GM12878 (cell line): ENCODE data around the gene SLC38A1. TPM values are rescaled to one million over a fixed set of nuclear protein-coding genes. Genes with fewer than 3 reads are reported as not detected.
A peak's percentile ranks its signal among the peaks of the same experiment; 100 is the strongest.

Experiments
- CBFB ChIP-seq: IDR thresholded peaks from 2 replicates; pipeline ENCODE4 v1.6.1; 2016; ENCODE audit warnings: antibody characterized with exemption, low read depth
- CBX3 ChIP-seq: fragments of 200-600 bp; sonication (generic); IDR thresholded peaks from 2 replicates; pipeline ENCODE4 v1.6.1; 2016; ENCODE audit warnings: low read depth, borderline replicate concordance
- EED ChIP-seq: sonication (generic); IDR thresholded peaks from 2 replicates; pipeline ENCODE4 v1.6.1; 2016; ENCODE audit warnings: antibody characterized with exemption, low read depth
- HDAC6 ChIP-seq: fragments of 200-600 bp; sonication (generic); IDR thresholded peaks from one replicate; pipeline ENCODE4 v1.8.0; 2017; ENCODE audit warnings: antibody characterized with exemption; ENCODE audit not compliant: unreplicated experiment
- IKZF2 ChIP-seq, 2 experiments: fragments of 450-650 bp; IDR thresholded peaks; 2 replicates each; pipeline ENCODE4 v1.6.1; 2017; ENCODE audit warnings: mild to moderate bottlenecking in 2 of 2, moderate library complexity in 2 of 2
- IRF3 ChIP-seq: fragments of 450-650 bp; IDR thresholded peaks from 2 replicates; pipeline ENCODE4 v1.6.1; 2014; ENCODE audit warnings: mild to moderate bottlenecking
- MEF2B ChIP-seq: fragments of 450-650 bp; IDR thresholded peaks from 2 replicates; pipeline ENCODE4 v1.6.1; 2018; ENCODE audit warnings: mild to moderate bottlenecking, moderate library complexity; ENCODE audit not compliant: partially characterized antibody, poor library complexity, severe bottlenecking
- RBBP5 ChIP-seq: fragments of 200-600 bp; sonication (generic); conservative IDR thresholded peaks from 2 replicates; pipeline ENCODE4 v1.6.1; 2016
- SIX5 ChIP-seq: IDR thresholded peaks from 2 replicates; pipeline ENCODE4 v1.6.1; 2011; ENCODE audit warnings: mild to moderate bottlenecking, low read depth, low read length, moderate library complexity; ENCODE audit not compliant: severe bottlenecking
- SMAD1 ChIP-seq: fragments of 450-650 bp; IDR thresholded peaks from 2 replicates; pipeline ENCODE4 v1.6.1; 2018; ENCODE audit warnings: mild to moderate bottlenecking, low read depth; ENCODE audit not compliant: partially characterized antibody
- SREBF1 ChIP-seq: IDR thresholded peaks from 2 replicates; pipeline ENCODE4 v1.6.1; 2012; ENCODE audit warnings: mild to moderate bottlenecking, low read length
- ZBED1 ChIP-seq: IDR thresholded peaks from 2 replicates; pipeline ENCODE4 v1.6.1; 2016; ENCODE audit warnings: borderline replicate concordance
- ZNF207 ChIP-seq: fragments of 450-650 bp; IDR thresholded peaks from 2 replicates; pipeline ENCODE4 v1.6.1; 2014; ENCODE audit warnings: antibody characterized with exemption, mild to moderate bottlenecking, borderline replicate concordance
- polyA plus RNA-seq, 11 experiments: library from polyadenylated mRNA; depleted of rRNA in 4 of 11; unstranded in 6 of 11; stranded (reverse) in 5 of 11; fragments of >200 nt; fragmentation: Nextera tagmentation in 4 of 11; fragmentation: Illumina TruSeq in 1 of 11; extraction: Ambion mirVana in 4 of 11; extraction: Trizol in 1 of 11; gene quantifications; 1 replicate in 1 of 11; 2 replicates in 10 of 11; pipeline versions ENCODE4 v1.2.1 to v1.2.3, GENCODE V29; 2011 to 2016; ENCODE audit warnings: inconsistent platforms in 2 of 11, missing spikeins in 2 of 11, low read depth in 1 of 11
- total RNA-seq, 4 experiments: library from RNA; depleted of rRNA in 3 of 4; stranded (reverse); fragments of >200 nt in 3 of 4; fragmentation: Illumina TruSeq in 1 of 4; extraction: Trizol in 1 of 4; gene quantifications; 2 replicates each; pipeline versions ENCODE4 v1.2.1 to v1.2.3, GENCODE V29; 2013 to 2021
- TF ChIP-seq, protein P1 (sequence below): fragments of 450-650 bp; formaldehyde crosslinking; IDR thresholded peaks from 2 replicates; pipeline ENCODE4 v1.4.0; 2022; ENCODE audit warnings: mild to moderate bottlenecking, moderate library complexity
- TF ChIP-seq, protein P2 (sequence below): fragments of 450-650 bp; IDR thresholded peaks from 2 replicates; pipeline ENCODE4 v1.6.1; 2017; ENCODE audit warnings: mild to moderate bottlenecking
- TF ChIP-seq, protein P3 (sequence below): IDR thresholded peaks from 2 replicates; pipeline ENCODE4 v1.6.1; 2012; ENCODE audit warnings: mild to moderate bottlenecking, low read depth, low read length
- TF ChIP-seq, protein P4 (sequence below): fragments of 450-650 bp; conservative IDR thresholded peaks from 2 replicates; pipeline ENCODE4 v1.6.1; 2017; ENCODE audit warnings: mild to moderate bottlenecking, moderate library complexity

SLC38A1 gene
- total and polyA plus RNA-seq, 10 of the 15 experiments (the other 5 are each of a cell fraction or from before 2014, with no cell fraction given) = 38.1 to 191 (median 144) TPM

- TF ChIP-seq, protein P1, sequence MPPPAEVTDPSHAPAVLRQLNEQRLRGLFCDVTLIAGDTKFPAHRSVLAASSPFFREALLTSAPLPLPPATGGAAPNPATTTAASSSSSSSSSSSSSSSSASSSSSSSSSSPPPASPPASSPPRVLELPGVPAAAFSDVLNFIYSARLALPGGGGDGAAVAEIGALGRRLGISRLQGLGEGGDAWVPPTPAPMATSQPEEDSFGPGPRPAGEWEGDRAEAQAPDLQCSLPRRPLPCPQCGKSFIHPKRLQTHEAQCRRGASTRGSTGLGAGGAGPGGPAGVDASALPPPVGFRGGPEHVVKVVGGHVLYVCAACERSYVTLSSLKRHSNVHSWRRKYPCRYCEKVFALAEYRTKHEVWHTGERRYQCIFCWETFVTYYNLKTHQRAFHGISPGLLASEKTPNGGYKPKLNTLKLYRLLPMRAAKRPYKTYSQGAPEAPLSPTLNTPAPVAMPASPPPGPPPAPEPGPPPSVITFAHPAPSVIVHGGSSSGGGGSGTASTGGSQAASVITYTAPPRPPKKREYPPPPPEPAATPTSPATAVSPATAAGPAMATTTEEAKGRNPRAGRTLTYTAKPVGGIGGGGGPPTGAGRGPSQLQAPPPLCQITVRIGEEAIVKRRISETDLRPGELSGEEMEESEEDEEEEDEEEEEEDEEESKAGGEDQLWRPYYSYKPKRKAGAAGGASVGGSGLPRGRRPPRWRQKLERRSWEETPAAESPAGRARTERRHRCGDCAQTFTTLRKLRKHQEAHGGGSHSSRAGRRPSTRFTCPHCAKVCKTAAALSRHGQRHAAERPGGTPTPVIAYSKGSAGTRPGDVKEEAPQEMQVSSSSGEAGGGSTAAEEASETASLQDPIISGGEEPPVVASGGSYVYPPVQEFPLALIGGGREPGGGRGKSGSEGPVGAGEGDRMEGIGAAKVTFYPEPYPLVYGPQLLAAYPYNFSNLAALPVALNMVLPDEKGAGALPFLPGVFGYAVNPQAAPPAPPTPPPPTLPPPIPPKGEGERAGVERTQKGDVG = no peak
- TF ChIP-seq IKZF2 (IDR thresholded peaks at IDR 0.05) = peak in 1 of 2 experiments; percentile 35; a peak in 1 of 4 replicates
- TF ChIP-seq SMAD1 = peak; percentile 25
- TF ChIP-seq, protein P2, sequence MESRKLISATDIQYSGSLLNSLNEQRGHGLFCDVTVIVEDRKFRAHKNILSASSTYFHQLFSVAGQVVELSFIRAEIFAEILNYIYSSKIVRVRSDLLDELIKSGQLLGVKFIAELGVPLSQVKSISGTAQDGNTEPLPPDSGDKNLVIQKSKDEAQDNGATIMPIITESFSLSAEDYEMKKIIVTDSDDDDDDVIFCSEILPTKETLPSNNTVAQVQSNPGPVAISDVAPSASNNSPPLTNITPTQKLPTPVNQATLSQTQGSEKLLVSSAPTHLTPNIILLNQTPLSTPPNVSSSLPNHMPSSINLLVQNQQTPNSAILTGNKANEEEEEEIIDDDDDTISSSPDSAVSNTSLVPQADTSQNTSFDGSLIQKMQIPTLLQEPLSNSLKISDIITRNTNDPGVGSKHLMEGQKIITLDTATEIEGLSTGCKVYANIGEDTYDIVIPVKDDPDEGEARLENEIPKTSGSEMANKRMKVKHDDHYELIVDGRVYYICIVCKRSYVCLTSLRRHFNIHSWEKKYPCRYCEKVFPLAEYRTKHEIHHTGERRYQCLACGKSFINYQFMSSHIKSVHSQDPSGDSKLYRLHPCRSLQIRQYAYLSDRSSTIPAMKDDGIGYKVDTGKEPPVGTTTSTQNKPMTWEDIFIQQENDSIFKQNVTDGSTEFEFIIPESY = no peak
- TF ChIP-seq, protein P3, sequence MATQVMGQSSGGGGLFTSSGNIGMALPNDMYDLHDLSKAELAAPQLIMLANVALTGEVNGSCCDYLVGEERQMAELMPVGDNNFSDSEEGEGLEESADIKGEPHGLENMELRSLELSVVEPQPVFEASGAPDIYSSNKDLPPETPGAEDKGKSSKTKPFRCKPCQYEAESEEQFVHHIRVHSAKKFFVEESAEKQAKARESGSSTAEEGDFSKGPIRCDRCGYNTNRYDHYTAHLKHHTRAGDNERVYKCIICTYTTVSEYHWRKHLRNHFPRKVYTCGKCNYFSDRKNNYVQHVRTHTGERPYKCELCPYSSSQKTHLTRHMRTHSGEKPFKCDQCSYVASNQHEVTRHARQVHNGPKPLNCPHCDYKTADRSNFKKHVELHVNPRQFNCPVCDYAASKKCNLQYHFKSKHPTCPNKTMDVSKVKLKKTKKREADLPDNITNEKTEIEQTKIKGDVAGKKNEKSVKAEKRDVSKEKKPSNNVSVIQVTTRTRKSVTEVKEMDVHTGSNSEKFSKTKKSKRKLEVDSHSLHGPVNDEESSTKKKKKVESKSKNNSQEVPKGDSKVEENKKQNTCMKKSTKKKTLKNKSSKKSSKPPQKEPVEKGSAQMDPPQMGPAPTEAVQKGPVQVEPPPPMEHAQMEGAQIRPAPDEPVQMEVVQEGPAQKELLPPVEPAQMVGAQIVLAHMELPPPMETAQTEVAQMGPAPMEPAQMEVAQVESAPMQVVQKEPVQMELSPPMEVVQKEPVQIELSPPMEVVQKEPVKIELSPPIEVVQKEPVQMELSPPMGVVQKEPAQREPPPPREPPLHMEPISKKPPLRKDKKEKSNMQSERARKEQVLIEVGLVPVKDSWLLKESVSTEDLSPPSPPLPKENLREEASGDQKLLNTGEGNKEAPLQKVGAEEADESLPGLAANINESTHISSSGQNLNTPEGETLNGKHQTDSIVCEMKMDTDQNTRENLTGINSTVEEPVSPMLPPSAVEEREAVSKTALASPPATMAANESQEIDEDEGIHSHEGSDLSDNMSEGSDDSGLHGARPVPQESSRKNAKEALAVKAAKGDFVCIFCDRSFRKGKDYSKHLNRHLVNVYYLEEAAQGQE = 0 out of 2 replicates have a peak, but pooled peaks have one; percentile 3
- TF ChIP-seq, protein P4, sequence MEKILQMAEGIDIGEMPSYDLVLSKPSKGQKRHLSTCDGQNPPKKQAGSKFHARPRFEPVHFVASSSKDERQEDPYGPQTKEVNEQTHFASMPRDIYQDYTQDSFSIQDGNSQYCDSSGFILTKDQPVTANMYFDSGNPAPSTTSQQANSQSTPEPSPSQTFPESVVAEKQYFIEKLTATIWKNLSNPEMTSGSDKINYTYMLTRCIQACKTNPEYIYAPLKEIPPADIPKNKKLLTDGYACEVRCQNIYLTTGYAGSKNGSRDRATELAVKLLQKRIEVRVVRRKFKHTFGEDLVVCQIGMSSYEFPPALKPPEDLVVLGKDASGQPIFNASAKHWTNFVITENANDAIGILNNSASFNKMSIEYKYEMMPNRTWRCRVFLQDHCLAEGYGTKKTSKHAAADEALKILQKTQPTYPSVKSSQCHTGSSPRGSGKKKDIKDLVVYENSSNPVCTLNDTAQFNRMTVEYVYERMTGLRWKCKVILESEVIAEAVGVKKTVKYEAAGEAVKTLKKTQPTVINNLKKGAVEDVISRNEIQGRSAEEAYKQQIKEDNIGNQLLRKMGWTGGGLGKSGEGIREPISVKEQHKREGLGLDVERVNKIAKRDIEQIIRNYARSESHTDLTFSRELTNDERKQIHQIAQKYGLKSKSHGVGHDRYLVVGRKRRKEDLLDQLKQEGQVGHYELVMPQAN = peak; percentile 84
- TF ChIP-seq IRF3 = no peak
- TF ChIP-seq RBBP5 = no peak
- TF ChIP-seq SREBF1 = no peak
- peak; percentile 41 for TF ChIP-seq MEF2B
- peak; percentile 73; the same call in 1 of the 2 replicates for TF ChIP-seq CBFB
- TF ChIP-seq ZNF207 = peak; percentile 34
- TF ChIP-seq SIX5 = no peak
- TF ChIP-seq HDAC6 = peak; percentile 71
- no peak; the same call in 1 of the 2 replicates for TF ChIP-seq ZBED1
- no peak for TF ChIP-seq CBX3
- TF ChIP-seq EED = peak; percentile 28; the same call in 1 of the 2 replicates
Measured at GRCh38 chr12:46268583-46269428, at the start of gene SLC38A1 (continued).
